Prostate gland (tissue), 2 donors: ENCODE results near the gene GLDC. TPM values are rescaled to one million over a fixed set of nuclear protein-coding genes. Genes with fewer than 3 reads are reported as not detected.

Experiments used
- DNase-seq: peaks from one replicate; pipeline ENCODE4 v3.0.0-alpha.2; 2019; ENCODE audit warnings: low spot score
- H3K27ac ChIP-seq, 2 donors: fragments of 200-600 bp; sonication (generic); 2 replicates each; pipeline ENCODE4 v1.5.1; 2017 to 2019
- H3K27me3 ChIP-seq: fragments of 200-600 bp; sonication (generic); replicated peaks from 2 replicates; pipeline ENCODE4 v1.5.1; 2019; ENCODE audit not compliant: insufficient read depth
- H3K36me3 ChIP-seq, 2 donors: fragments of 200-600 bp; sonication (generic); 1 replicate in 1 of 2; 2 replicates in 1 of 2; pipeline versions ENCODE4 v1.5.1 to v1.8.1; 2017 to 2019
- H3K4me1 ChIP-seq: fragments of 200-600 bp; sonication (generic); replicated peaks from 2 replicates; pipeline ENCODE4 v1.5.1; 2019
- H3K4me3 ChIP-seq, 2 donors: fragments of 200-600 bp; sonication (generic); 2 replicates each; pipeline ENCODE4 v1.5.1; 2017 to 2019
- H3K9me3 ChIP-seq: fragments of 200-600 bp; sonication (generic); 2 replicates; pipeline ENCODE4 v1.5.1; 2017
- POLR2A ChIP-seq: fragments of 450-650 bp; IDR thresholded peaks from one replicate; pipeline ENCODE4 v1.6.1; 2016; ENCODE audit warnings: antibody characterized with exemption, mild to moderate bottlenecking
- POLR2AphosphoS5 ChIP-seq: sonication (generic); formaldehyde crosslinking; IDR thresholded peaks from one replicate; pipeline ENCODE4 v1.6.1; 2017; ENCODE audit warnings: antibody characterized with exemption
- whole genome bisulfite sequencing: methylation state at CpG from one replicate; pipeline ENCODE4 v1.1.5; 2018; 5-methylcytosine and 5-hydroxymethylcytosine counted together
- intact Hi-C: fragments of 100-400 bp; cut with DNase I; formaldehyde crosslinking; loops from one replicate; pipeline ENCODE4 v1.14.2; 2022
- total RNA-seq, 2 donors: library from RNA; depleted of rRNA; stranded (reverse); fragments of >200 nt; gene quantifications; one replicate each; pipeline ENCODE4 v1.1.0, GENCODE V29; 2016
- TF ChIP-seq, protein P1 (sequence below), 4 experiments: fragments of 200-600 bp in 2 of 4; fragments of 450-650 bp in 2 of 4; sonication (generic) in 2 of 4; IDR thresholded peaks; 1 replicate in 3 of 4; 2 replicates in 1 of 4; pipeline ENCODE4 v1.5.1; 2016 to 2019; ENCODE audit warnings: antibody characterized with exemption in 4 of 4, mild to moderate bottlenecking in 2 of 4, moderate library complexity in 2 of 4

GLDC gene
- total RNA-seq, 2 donors from 2014 or later, result 2.7 to 4.0 TPM

DNA sequence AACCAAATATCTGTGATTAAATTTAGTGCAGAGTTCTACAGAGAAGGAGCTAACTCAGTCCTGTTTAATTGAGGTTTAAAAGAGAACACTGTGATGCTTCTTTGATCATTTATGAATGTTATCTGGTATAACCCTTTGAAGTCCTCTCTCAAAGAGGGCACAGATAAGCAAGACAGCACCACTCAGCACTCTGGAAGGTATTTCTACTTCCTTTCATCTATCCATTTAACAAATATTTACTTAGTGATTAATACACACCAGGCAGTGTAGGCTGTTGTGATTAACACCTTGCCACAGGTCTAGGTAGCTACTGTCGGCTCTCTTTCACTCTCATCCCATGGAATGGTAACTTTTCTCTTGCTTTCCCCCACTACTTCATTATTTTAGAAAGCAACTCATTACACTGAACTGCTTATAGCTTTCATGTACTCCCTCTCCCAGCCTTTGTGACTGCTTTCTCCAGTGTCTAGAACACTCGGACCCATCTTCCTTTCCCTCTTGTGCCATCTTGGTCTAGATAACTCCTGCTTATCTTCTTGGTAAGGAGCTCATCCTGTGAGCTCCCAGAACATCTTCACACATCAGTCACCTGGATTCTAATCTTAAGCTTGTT, 54.7 kb downstream of the GLDC start:
- Histone ChIP-seq H3K4me1 (no peaks in the 10 kb centered on the region), H3K27ac (no peak overlapping the region), H3K4me3 (no peak overlapping the region), H3K27me3 (no peaks in the 10 kb centered on the region), H3K9me3 (no peaks in the 10 kb centered on the region), H3K36me3 (no peaks in the 10 kb centered on the region)
- TF ChIP-seq, protein P1, sequence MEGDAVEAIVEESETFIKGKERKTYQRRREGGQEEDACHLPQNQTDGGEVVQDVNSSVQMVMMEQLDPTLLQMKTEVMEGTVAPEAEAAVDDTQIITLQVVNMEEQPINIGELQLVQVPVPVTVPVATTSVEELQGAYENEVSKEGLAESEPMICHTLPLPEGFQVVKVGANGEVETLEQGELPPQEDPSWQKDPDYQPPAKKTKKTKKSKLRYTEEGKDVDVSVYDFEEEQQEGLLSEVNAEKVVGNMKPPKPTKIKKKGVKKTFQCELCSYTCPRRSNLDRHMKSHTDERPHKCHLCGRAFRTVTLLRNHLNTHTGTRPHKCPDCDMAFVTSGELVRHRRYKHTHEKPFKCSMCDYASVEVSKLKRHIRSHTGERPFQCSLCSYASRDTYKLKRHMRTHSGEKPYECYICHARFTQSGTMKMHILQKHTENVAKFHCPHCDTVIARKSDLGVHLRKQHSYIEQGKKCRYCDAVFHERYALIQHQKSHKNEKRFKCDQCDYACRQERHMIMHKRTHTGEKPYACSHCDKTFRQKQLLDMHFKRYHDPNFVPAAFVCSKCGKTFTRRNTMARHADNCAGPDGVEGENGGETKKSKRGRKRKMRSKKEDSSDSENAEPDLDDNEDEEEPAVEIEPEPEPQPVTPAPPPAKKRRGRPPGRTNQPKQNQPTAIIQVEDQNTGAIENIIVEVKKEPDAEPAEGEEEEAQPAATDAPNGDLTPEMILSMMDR (IDR thresholded peaks at IDR 0.05), result no peak
- no peak for TF ChIP-seq POLR2A
- TF ChIP-seq POLR2AphosphoS5, result no peak
- WGBS, result 56% methylated on average over 2 of the region's 2 CpGs
- intact Hi-C loops, result no loop called here
- no peak for DNase-seq

DNA sequence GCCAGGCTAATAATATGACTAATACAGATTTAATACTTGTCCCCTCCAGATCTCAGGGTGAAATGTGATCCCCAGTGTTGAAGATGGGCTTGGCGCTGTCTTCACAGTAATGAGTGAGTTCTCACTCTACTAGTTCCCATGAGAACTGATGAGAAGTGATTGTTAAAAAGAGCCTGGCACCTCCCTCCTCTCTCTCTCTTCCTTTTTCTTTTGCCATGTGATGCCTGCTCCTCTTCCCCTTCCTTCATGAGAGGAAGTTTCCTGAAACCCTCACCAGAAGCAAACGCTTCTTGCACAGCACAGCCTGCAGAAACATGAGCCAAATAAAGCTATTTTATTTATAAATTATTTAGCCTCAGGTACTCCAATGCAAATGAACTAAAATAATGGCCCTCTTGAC, 55.2 kb downstream of the GLDC start:
- no peak for TF ChIP-seq POLR2A
- TF ChIP-seq POLR2AphosphoS5, result no peak
- TF ChIP-seq, protein P1 (IDR thresholded peaks at IDR 0.05), result no peak
- no peaks in the 10 kb centered on the region for H3K9me3 ChIP-seq
- no peaks in the 10 kb centered on the region for H3K4me1 ChIP-seq
- intact Hi-C loops, result no loop called here
- DNase-seq, result no peak
- no peaks in the 10 kb centered on the region for H3K27me3 ChIP-seq
- H3K27ac ChIP-seq, result no peak overlapping the region
- H3K4me3 ChIP-seq, result no peak overlapping the region
- no peaks in the 10 kb centered on the region for H3K36me3 ChIP-seq
- 61% methylated on average over 2 of the region's 2 CpGs for WGBS

DNA sequence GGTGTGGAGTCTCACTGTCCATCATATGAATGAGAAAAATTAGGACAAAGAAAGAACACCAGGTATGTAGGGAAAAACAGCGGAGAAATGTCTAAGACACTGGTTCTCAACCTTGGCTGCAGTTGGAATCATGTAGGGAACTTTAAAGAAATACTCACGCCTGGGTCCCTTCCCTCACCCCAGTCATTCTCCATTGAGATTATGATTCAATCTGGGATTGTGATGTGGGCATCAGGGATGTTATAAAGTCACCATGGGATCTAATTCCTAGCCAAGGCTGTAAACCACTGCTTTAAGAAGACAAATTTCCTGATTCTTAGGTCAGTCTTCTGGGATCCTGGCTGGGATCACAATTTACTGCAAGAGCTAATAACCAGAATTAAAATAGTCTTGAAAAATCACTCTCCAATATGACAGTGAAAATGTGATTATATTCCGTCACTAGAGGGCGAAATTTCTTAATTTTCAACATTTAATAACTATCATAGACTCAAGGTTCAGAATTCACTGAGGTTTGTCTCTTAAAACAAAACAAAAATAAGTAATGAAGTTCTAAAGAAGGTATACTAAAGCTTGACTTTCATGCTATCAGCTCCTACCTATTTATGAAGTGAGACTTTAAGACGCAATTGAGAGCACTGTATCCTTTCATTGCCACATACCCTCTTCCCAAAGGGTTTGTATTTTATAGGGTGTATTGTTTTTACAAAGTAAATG, 60.5 kb downstream of the GLDC start:
- DNase-seq, result no peak
- intact Hi-C loops, result no loop called here
- H3K36me3 ChIP-seq, result no peaks in the 10 kb centered on the region
- no peaks in the 10 kb centered on the region for H3K9me3 ChIP-seq
- TF ChIP-seq POLR2AphosphoS5 (no peak), POLR2A (no peak)
- TF ChIP-seq, protein P1 (IDR thresholded peaks at IDR 0.05), result peak in 3 of 4 experiments; percentile 50 to 62 (median 59)
- no peak overlapping the region for H3K27ac ChIP-seq
- no peaks in the 10 kb centered on the region for H3K4me1 ChIP-seq
- H3K4me3 ChIP-seq, result no peak overlapping the region
- H3K27me3 ChIP-seq, result no peaks in the 10 kb centered on the region
- 46% methylated on average over 5 of the region's 5 CpGs for WGBS

DNA sequence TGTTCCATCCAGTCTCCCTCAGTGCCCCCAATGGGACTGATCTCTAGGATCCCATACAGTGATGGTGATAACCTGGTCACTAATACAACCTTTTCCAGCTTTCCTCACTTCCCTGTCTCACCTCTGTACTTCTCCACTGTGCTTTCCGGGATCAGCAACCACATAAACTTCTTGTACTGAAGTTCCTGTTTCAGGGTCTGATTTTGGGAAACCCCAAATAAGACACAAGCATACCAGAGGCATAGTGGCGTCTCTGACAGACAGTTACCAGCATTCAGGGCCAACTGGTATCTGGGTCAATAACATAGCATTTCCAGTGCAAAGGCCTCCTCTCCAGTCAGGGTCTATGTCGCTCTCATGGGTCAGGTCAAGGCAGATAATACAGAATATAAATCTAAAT, 64.3 kb downstream of the GLDC start:
- Histone ChIP-seq H3K27me3 (no peaks in the 10 kb centered on the region), H3K27ac (no peak overlapping the region), H3K36me3 (no peaks in the 10 kb centered on the region), H3K4me3 (no peak overlapping the region), H3K4me1 (no peaks in the 10 kb centered on the region), H3K9me3 (no peaks in the 10 kb centered on the region)
- DNase-seq, result no peak
- TF ChIP-seq, protein P1 (IDR thresholded peaks at IDR 0.05), result no peak
- TF ChIP-seq POLR2AphosphoS5 (no peak), POLR2A (no peak)
- intact Hi-C loops, result no loop called here
- WGBS, result 78% methylated on average over 3 of the region's 3 CpGs

DNA sequence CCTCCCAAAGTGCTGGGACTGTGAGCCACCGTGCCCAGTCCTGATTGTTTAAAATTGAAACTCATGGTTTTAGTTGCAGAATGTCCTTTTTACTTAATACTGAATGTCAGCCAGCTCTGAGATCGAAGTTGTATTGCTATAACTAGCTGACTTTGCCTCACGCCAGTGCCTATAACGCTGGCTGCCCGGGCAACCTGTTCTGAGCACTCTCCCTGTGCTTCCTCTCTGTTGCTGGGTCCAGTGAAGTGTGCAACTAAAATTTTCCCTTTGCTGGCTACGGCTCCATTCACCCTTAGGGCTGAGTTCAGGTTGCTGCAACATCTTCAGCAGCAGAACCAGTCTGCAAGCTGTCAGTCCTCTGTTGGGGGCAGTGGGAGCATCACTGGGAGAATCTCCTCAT, 65.9 kb downstream of the GLDC start:
- 79% methylated on average over 6 of the region's 6 CpGs for WGBS
- Histone ChIP-seq H3K4me3 (no peak overlapping the region), H3K27ac (no peak overlapping the region), H3K27me3 (no peaks in the 10 kb centered on the region), H3K9me3 (no peaks in the 10 kb centered on the region), H3K36me3 (no peaks in the 10 kb centered on the region), H3K4me1 (no peaks in the 10 kb centered on the region)
- intact Hi-C loops, result no loop called here
- TF ChIP-seq, protein P1 (IDR thresholded peaks at IDR 0.05), result no peak
- TF ChIP-seq POLR2AphosphoS5 (no peak), POLR2A (no peak)
- no peak for DNase-seq
